ENCODE results near the gene KLHL29. TPM values are rescaled to one million over a fixed set of nuclear protein-coding genes. Genes with fewer than 3 reads are reported as not detected.

Gene KLHL29
- total and polyA plus RNA-seq, 2 of the 13 experiments (the other 11 are each of a cell fraction or from before 2014, with no cell fraction given) = 0.01 TPM; not detected in 1

DNA sequence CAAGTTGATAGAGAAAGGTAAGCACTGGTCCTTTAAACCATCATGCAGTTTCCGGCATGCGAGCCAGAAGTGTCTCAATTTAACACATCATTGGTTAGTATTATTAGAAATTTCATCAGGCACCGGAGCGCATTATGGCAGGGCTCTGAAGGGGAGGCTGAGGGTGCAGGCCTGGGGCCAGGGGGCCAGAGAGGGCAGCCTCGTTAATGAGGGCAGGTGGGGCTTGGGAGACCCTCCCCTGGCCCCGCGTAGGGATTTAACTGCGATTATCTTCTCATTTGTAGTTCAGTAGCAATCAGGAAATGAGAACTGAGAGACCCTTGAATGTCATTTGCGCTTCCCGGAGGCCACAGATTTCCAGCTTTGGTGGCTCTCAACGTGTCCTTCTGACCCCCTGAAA lies 246.4 kb downstream of the KLHL29 start:
- ChIA-PET POLR2A (no interaction called here), CTCF (ENCODE audit: low intra/inter-chr PET ratio, low total read pairs) (no interaction called here)
- no peaks in the 10 kb centered on the region for H3K36me3 ChIP-seq (replicated peaks in 1 of 2; ENCODE audit: control insufficient read depth in 1 of 2, insufficient read depth in 2 of 2, low read length in 2 of 2)
- H4K20me1 ChIP-seq (ENCODE audit: insufficient read depth, low read length) = no peaks in the 10 kb centered on the region
- no peaks in the 10 kb centered on the region for H3K9me3 ChIP-seq (ENCODE audit: low read length)
- H3K4me1 ChIP-seq (ENCODE audit: insufficient read depth, low read length) = no peaks in the 10 kb centered on the region
- H3K27me3 ChIP-seq (ENCODE audit: control insufficient read depth in 1 of 2, insufficient read depth in 2 of 2, low read length in 2 of 2) = peaks cover 0 to 18% of the 10 kb centered on the region in 2 experiments; a peak in 3 of 5 replicates
- H3K9ac ChIP-seq (ENCODE audit: insufficient read depth, low read depth, low read length) = no peak overlapping the region
- BruUV-seq (replicated peaks) = no TSS peak
- TF ChIP-seq CREB1 (IDR thresholded peaks at IDR 0.05) (no peak), CREB1 (CRISPR knock-in tag; IDR thresholded peaks at IDR 0.05) (no peak), ZKSCAN5 (CRISPR knock-in tag; IDR thresholded peaks at IDR 0.05) (no peak)
- TF ChIP-seq, protein P1, sequence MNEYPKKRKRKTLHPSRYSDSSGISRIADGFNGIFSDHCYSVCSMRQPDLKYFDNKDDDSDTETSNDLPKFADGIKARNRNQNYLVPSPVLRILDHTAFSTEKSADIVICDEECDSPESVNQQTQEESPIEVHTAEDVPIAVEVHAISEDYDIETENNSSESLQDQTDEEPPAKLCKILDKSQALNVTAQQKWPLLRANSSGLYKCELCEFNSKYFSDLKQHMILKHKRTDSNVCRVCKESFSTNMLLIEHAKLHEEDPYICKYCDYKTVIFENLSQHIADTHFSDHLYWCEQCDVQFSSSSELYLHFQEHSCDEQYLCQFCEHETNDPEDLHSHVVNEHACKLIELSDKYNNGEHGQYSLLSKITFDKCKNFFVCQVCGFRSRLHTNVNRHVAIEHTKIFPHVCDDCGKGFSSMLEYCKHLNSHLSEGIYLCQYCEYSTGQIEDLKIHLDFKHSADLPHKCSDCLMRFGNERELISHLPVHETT (CRISPR knock-in tag; conservative IDR thresholded peaks at IDR 0.05) = no peak
- TF ChIP-seq, protein P2, sequence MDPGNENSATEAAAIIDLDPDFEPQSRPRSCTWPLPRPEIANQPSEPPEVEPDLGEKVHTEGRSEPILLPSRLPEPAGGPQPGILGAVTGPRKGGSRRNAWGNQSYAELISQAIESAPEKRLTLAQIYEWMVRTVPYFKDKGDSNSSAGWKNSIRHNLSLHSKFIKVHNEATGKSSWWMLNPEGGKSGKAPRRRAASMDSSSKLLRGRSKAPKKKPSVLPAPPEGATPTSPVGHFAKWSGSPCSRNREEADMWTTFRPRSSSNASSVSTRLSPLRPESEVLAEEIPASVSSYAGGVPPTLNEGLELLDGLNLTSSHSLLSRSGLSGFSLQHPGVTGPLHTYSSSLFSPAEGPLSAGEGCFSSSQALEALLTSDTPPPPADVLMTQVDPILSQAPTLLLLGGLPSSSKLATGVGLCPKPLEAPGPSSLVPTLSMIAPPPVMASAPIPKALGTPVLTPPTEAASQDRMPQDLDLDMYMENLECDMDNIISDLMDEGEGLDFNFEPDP (CRISPR knock-in tag; conservative IDR thresholded peaks at IDR 0.05) = no peak
- no peak for DNase-seq (ENCODE audit: low spot score)
- H3K4me2 ChIP-seq (ENCODE audit: low read depth, low read length) = no peak overlapping the region
- H3K27ac ChIP-seq (ENCODE audit: extremely low read length, insufficient read depth, low read length) = no peak overlapping the region
- H3K4me3 ChIP-seq (replicated peaks in 1 of 3; ENCODE audit: insufficient read depth in 1 of 3, low read depth in 2 of 3, low read length in 3 of 3) = no peak overlapping the region
- intact Hi-C loops (cut with micrococcal nuclease; ENCODE audit: unreplicated experiment) = no loop called here
- H3K79me2 ChIP-seq (ENCODE audit: insufficient read depth, low read length) = no peaks in the 10 kb centered on the region
- WGBS (ENCODE audit: low lambda C conversion rate) = 63% methylated on average over 11 of the region's 11 CpGs
- no peak for FAIRE-seq
- in situ Hi-C loops (cut with HindIII; ENCODE audit: extremely low pct_ligation_motif_present, low pct_unique_long_range_greater_than_20kb) = no loop called here
- ATAC-seq = no peak
- H2AFZ ChIP-seq (ENCODE audit: low read length) = no peak overlapping the region

DNA sequence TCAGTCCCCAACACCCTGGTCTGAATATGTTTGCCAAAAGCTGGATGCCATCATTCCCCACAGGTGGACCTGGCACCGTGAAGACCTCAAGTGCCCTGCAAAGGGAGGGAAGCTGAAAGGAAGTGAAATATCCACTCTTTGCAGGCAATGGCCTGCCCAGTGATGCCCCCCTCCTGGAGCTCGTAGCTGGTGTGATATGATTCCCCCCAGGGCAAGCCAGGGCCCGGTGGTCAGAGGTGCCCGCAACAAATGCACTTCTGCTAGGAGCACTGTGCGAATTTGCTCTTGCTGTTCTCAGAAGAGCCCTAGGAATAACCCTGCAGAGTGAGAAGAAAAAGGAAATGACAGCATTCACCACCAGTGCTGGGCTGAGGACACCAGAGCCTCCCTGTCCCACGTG lies 247.4 kb downstream of the KLHL29 start:
- ATAC-seq (no peak), DNase-seq (ENCODE audit: low spot score) (no peak), FAIRE-seq (no peak)
- Histone ChIP-seq H3K4me1 (ENCODE audit: insufficient read depth, low read length) (no peaks in the 10 kb centered on the region), H3K27ac (ENCODE audit: extremely low read length, insufficient read depth, low read length) (no peak overlapping the region), H3K9me3 (ENCODE audit: low read length) (no peaks in the 10 kb centered on the region), H3K4me2 (ENCODE audit: low read depth, low read length) (no peak overlapping the region), H3K4me3 (replicated peaks in 1 of 3; ENCODE audit: insufficient read depth in 1 of 3, low read depth in 2 of 3, low read length in 3 of 3) (no peak overlapping the region), H3K27me3 (ENCODE audit: control insufficient read depth in 1 of 2, insufficient read depth in 2 of 2, low read length in 2 of 2) (peaks cover 0 to 24% of the 10 kb centered on the region in 2 experiments; a peak in 3 of 5 replicates), H2AFZ (ENCODE audit: low read length) (no peak overlapping the region), H3K36me3 (replicated peaks in 1 of 2; ENCODE audit: control insufficient read depth in 1 of 2, insufficient read depth in 2 of 2, low read length in 2 of 2) (no peaks in the 10 kb centered on the region), H3K9ac (ENCODE audit: insufficient read depth, low read depth, low read length) (no peak overlapping the region), H4K20me1 (ENCODE audit: insufficient read depth, low read length) (no peaks in the 10 kb centered on the region), H3K79me2 (ENCODE audit: insufficient read depth, low read length) (no peaks in the 10 kb centered on the region)
- in situ Hi-C loops (cut with HindIII; ENCODE audit: extremely low pct_ligation_motif_present, low pct_unique_long_range_greater_than_20kb) = no loop called here
- POLR2A ChIA-PET = no interaction called here
- BruUV-seq (replicated peaks) = no TSS peak
- CTCF ChIA-PET (ENCODE audit: low intra/inter-chr PET ratio, low total read pairs) = no interaction called here
- intact Hi-C loops (cut with micrococcal nuclease; ENCODE audit: unreplicated experiment) = no loop called here
- TF ChIP-seq KAT2B (IDR thresholded peaks at IDR 0.05; ENCODE audit: borderline replicate concordance, low read depth, low read length) (no peak), ZNF570 (CRISPR knock-in tag; IDR thresholded peaks at IDR 0.05; ENCODE audit: borderline replicate concordance) (no peak), SETDB1 (CRISPR knock-in tag; IDR thresholded peaks at IDR 0.05; ENCODE audit: borderline replicate concordance) (no peak), TBL1XR1 (IDR thresholded peaks at IDR 0.05; ENCODE audit: borderline replicate concordance, low read length, partially characterized antibody) (no peak), YY1 (IDR thresholded peaks at IDR 0.05; ENCODE audit: insufficient read depth, insufficient replicate concordance, low read depth, low read length) (no peak)
- TF ChIP-seq, protein P3, sequence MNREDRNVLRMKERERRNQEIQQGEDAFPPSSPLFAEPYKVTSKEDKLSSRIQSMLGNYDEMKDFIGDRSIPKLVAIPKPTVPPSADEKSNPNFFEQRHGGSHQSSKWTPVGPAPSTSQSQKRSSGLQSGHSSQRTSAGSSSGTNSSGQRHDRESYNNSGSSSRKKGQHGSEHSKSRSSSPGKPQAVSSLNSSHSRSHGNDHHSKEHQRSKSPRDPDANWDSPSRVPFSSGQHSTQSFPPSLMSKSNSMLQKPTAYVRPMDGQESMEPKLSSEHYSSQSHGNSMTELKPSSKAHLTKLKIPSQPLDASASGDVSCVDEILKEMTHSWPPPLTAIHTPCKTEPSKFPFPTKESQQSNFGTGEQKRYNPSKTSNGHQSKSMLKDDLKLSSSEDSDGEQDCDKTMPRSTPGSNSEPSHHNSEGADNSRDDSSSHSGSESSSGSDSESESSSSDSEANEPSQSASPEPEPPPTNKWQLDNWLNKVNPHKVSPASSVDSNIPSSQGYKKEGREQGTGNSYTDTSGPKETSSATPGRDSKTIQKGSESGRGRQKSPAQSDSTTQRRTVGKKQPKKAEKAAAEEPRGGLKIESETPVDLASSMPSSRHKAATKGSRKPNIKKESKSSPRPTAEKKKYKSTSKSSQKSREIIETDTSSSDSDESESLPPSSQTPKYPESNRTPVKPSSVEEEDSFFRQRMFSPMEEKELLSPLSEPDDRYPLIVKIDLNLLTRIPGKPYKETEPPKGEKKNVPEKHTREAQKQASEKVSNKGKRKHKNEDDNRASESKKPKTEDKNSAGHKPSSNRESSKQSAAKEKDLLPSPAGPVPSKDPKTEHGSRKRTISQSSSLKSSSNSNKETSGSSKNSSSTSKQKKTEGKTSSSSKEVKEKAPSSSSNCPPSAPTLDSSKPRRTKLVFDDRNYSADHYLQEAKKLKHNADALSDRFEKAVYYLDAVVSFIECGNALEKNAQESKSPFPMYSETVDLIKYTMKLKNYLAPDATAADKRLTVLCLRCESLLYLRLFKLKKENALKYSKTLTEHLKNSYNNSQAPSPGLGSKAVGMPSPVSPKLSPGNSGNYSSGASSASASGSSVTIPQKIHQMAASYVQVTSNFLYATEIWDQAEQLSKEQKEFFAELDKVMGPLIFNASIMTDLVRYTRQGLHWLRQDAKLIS (CRISPR knock-in tag; IDR thresholded peaks at IDR 0.05) = no peak
- WGBS (ENCODE audit: low lambda C conversion rate) = 16% methylated on average over 6 of the region's 6 CpGs

All from HepG2 (cell line).